NOMO-1 treated with DMSO at 0.1 percent for 48 hours (cell line): ENCODE results near the gene S100PBP.

ENCODE experiments used
- DNase-seq: peaks from one replicate; lab custom pipeline; 2025; ENCODE audit not compliant: unreplicated experiment; lab: John Stamatoyannopoulos, UW

Gene S100PBP

DNA sequence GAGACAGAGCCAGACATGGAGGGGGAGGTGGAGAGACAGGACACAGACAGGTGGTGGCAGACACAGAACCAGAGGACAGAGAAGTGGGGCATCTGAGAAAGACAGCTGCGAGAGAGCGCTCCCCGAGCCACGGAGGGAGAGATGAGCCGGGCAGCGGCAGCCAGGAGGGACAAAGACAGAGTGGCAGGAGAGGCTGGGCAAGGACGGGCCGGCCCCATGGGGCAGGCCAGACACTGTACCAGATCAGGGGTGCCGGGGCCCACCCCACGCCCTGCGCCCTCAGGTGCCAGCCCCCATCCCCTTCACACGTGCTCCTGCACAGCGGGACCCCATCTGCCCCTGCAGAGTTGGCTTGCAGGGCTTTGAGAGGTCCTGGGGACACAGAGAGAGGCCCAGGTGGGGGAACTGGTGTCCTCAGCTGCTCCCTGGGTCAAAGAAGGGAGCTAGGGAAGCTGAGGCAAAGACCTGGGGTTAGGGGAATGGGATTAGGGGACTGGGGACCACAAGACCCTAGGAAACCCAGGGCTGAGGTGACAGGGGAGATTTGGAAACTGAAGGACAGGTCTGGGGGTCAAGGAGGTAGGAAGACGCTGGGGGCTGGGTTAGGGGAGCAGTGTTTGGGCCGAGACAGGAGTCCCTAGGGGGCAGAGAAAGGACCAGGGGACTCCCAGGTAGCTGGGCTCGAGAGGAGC lies 52.6 kb downstream of the S100PBP start:
- no peak for DNase-seq

DNA sequence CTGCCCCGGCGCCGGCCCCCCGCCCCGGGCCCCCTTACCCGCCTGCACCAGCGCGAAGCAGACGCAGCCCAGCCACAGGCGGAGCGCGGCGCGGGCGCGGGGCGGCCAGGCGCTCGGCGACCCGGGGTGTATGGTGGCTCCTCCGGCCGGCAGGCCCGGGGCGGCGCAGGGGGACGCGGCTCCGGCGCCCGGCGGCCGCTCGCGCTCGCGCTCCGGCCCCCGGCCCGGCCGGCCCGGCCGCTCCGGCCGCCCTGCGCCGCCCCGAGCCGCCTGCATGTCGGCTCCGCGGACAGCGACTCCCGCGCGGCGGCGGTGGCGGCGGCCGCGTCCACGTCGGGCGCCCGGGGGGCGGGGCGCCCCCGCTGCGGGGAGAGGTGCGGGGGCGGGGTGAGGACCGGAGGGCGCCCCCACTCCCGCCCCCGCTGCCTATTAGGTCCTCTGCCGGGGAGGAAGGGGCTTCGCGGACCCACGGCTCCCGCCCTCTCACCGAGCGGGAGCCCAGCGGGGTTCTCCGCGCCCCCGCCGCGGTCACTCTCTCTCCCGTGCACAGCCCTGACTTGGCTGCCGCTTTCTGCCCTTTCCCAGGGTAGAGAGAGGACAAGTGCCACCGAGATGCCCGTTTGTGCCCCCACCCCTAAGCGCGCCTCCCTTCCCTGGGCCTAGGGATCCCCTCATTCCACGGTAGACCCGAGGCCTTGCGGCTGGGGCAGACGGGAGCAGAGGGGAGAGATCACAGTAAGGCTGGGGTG lies 53.3 kb downstream of the S100PBP start, which contains the start of gene FNDC5:
Gene FNDC5, minus strand, starts transcription at position 298 of the 749 bp plus-strand sequence.
- DNase-seq, result no peak

- no peak for DNase-seq
Observed at GRCh38 chr1:32871364-32872191, 54.1 kb downstream of the S100PBP start.

- no peak for DNase-seq
Observed at GRCh38 chr1:32872192-32872460, 54.7 kb downstream of the S100PBP start.

DNA sequence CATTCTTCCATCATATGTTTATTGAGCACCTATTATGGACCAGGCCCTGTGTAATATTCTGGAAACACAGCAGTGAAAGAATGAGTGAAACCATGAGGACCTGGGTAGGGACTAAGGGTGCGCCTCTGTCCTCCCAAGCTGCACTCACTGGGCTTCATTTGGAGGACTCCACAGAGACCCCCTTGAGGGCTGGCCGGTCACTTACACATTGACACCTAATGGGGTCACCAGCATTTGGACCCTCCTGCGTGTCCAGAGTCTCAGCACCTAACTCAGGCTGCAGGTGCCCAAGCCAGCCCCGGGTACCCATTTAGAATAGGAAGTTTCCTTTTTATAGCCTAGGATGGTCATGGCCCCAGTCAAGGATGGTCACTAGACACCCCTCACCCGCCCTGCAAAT lies 56.0 kb downstream of the S100PBP start:
- no peak for DNase-seq

GRCh38 chr1:32874860-32875752 lies 57.7 kb downstream of the S100PBP start:
- DNase-seq, result no peak

- peak; percentile 49 for DNase-seq
Observed at GRCh38 chr1:32876341-32877210, 59.1 kb downstream of the S100PBP start.

DNA sequence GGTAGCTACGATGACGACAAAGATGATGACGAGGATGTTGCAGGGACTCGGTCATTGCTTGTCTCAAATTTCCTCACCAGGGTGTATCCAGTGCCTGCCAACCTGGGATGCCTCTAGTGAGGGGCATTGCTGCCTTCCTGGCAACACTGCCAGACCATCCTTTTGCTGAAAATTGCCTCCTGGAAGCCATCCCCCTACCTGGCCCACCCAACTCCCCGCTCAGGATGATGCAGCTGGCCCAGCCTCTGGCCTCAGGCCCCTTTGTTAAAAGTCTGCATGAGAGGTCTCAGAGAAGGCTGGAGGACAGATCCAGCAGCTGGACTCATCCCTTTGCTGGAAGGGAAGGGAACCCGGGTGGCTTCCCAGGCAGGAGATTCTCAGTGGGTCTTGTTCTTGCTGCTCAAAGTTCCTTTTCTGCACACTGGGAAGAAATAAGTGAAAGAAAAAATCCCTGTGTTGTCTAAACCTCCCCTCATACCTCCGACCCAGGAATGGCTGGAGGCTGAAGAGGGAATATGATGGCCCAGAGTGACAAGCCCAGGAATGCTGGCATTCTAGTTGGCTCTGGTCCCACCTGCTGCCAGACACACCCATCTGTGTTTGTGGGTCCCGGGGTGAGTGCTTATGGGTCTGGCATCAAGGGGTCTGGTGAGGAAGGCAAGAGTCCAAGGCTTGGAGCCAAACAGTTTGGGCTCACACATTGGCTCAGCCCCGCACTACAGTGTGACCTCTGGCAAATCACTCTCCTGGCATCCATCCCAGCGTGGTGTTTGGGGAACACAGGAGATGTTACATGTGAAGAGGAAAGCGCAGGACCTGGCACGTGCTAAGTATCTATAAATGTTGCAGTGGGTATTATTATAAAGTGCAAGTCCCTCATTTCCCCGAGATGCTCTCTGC lies 60.0 kb downstream of the S100PBP start:
- no peak for DNase-seq

DNA sequence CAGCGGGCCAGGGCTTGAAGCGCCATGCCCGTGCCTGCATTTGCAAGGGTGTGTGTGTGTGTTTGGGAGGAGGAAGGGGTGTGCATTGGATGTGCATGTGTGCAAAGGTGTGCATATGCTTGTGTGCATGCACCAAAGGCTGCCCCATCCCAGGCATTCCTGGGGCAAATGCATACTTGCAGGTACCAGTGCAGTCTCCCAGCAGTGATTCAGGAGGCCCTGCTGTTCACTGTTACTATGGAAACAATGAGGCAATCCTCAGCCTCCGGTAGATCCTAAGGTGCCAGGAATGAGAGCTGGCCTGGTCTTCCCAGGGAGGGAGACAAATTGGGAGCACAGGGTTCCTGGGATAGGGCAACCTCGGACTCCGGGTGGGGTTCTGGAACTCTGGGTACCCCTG lies 60.7 kb downstream of the S100PBP start:
- DNase-seq, result no peak

DNA sequence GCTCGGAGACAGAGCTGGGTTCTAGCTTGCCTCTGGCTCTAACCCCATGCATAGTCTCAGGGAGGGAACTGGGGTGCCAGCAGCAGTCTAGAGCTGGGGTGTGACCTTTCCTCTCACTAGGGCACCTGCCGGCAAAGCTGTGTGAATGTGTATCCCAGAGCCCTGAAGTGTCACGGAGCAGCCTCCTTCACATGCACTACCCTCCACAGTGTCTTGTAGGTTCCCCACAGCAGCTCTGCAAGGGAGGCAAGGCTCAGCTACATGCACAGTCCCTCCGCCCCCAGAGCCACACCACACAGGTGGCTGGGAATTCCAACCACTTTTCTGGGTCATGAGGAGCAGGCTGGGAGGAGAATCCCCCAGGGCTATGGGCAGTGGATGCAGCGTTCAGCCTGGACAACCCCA lies 61.2 kb downstream of the S100PBP start:
- DNase-seq, result no peak

DNA sequence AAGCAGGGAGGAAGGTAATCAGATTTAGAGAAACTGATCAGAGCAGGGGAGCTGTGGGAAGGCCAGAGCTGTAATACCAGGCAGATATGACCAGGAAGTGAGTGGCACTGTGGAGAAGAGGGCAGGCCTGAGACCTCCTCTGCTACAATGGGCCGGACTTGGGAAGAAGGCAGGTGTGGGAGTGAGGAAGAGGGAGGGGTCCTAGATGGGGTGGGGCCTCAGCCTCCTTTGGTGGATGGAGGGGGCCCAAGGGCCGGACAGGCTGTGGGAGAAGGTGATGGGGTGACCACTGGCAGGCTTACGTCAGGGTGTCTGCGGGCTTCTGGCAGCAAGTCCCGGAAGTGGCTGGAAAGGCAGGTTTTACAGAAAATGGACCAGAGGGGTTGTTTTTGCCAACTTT lies 63.8 kb downstream of the S100PBP start:
- DNase-seq, result no peak

GRCh38 chr1:32881871-32882850 lies 64.7 kb downstream of the S100PBP start:
- DNase-seq, result no peak

DNA sequence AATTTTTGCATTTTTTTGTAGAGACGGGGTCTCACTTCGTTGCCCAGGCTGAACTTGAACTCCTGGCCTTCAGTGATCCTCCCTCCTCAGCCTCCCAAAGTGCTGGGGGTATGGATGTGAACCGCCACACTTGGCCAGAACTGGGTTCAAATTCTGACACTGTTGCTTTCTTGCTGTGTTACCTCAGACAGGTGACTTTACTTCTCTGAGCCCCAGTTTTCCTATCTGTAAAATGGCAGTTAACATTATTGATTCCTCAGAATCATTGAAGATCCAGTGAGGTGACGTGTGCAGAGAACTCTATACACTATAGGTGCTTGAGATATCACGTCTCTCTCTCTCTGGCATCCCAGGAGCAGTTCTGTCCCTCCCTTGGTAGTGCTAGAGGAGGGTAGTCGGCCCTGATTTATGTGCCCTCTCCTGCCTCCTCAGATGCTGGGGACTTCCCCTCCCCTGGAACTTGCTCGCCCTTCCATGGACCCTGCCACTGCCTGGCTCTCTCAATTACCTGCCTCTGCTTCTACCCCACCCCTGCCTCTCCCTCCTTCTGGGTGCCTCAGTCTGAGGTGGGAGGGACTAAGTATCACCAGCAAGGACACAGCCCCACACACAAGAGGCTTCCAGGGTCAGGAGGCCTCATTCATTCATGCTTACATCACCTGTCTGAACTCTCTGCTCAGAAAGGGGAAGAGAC lies 66.0 kb downstream of the S100PBP start:
- DNase-seq, result no peak

GRCh38 chr1:32884032-32884372 lies 66.5 kb downstream of the S100PBP start:
- DNase-seq, result no peak

GRCh38 chr1:32884726-32885125 lies 67.3 kb downstream of the S100PBP start:
- no peak for DNase-seq

- DNase-seq, result no peak
Observed at GRCh38 chr1:32885676-32886003, 68.2 kb downstream of the S100PBP start.

GRCh38 chr1:32886004-32886827 lies 68.8 kb downstream of the S100PBP start, which contains the start of gene HPCA:
TSS of gene HPCA (plus strand) at chr1:32886491. CDS start at chr1:32888899, 2,408 bp downstream.
- peak; percentile 36 for DNase-seq
